K562 (cell line): Measurements from ENCODE around the gene C11orf86. TPM values are rescaled to one million over a fixed set of nuclear protein-coding genes. Genes with fewer than 3 reads are reported as not detected.

Source experiments
- ATAC-seq: fragments of 200-7000 bp; cut with Tn5 transposase; 3 replicates; pipeline ENCODE4 v1.9.1; 2020; ENCODE audit warnings: moderate library complexity
- BruUV-seq: library from RNA; stranded (reverse); fragments of 400-500 nt; replicated peaks from 2 replicates; lab custom pipeline; 2021; lab: Mats Ljungman, UMichigan
- CTCF ChIA-PET: fragments of 300-600 bp; formaldehyde crosslinking; extraction: SDS; loops from one replicate; lab custom pipeline; 2021; ENCODE audit warnings: low intra/inter-chr PET ratio; lab: Yijun Ruan, JAX
- POLR2A ChIA-PET: fragments of 300-600, 350-650 bp; sonication (Branson Sonifier 250); formaldehyde crosslinking; extraction: SDS; loops from one replicate; lab custom pipeline; 2021; ENCODE audit warnings: antibody characterized with exemption, inconsistent platforms; lab: Yijun Ruan, JAX
- DNase-seq, 4 experiments: peaks; one replicate each; pipeline versions ENCODE4 v3.0.0 to v3.0.0-alpha.2; 2011 to 2018; ENCODE audit warnings: low spot score in 3 of 4, mixed read lengths in 3 of 4; ENCODE audit errors: extremely low read depth in 1 of 4
- FAIRE-seq: peaks from 2 replicates; lab custom pipeline; 2011; peaks lifted over from hg19 to GRCh38; lab: Jason Lieb, UNC
- H2AFZ ChIP-seq: 2 replicates; pipeline ENCODE4 v1.6.0; 2011; ENCODE audit warnings: low read depth, low read length, control low read depth, inconsistent platforms
- H3K27ac ChIP-seq: fragments of 200-600 bp; 3 replicates; pipeline ENCODE4 v1.8.0; 2011; ENCODE audit warnings: low read depth, mild to moderate bottlenecking, control low read depth, inconsistent platforms, low read length, moderate library complexity, mixed read lengths; ENCODE audit errors: extremely low read depth
- H3K27me3 ChIP-seq, 2 experiments: fragments of 300-600 bp in 1 of 2; 2 replicates in 1 of 2; 3 replicates in 1 of 2; pipeline versions ENCODE4 v1.6.0 to v1.8.0; 2011; ENCODE audit warnings: inconsistent platforms in 2 of 2, low read length in 2 of 2, mild to moderate bottlenecking in 1 of 2, mixed read lengths in 1 of 2, moderate library complexity in 1 of 2; ENCODE audit not compliant: control insufficient read depth in 2 of 2, insufficient read depth in 2 of 2
- H3K36me3 ChIP-seq: fragments of 300-600 bp; 3 replicates; pipeline ENCODE4 v1.8.0; 2011; ENCODE audit warnings: mild to moderate bottlenecking, low read length, inconsistent platforms; ENCODE audit not compliant: control insufficient read depth, insufficient read depth
- H3K4me1 ChIP-seq, 2 experiments: fragments of 200-600 bp in 1 of 2; replicated peaks in 1 of 2; 2 replicates in 1 of 2; 3 replicates in 1 of 2; pipeline versions ENCODE4 v1.5.1 to v1.8.0; 2011; ENCODE audit warnings: inconsistent platforms in 2 of 2, low read length in 2 of 2, mild to moderate bottlenecking in 1 of 2, mixed read lengths in 1 of 2, moderate library complexity in 1 of 2; ENCODE audit not compliant: control insufficient read depth in 2 of 2, insufficient read depth in 2 of 2
- H3K4me2 ChIP-seq: 2 replicates; pipeline ENCODE4 v1.6.1; 2011; ENCODE audit warnings: low read length, control low read depth, inconsistent platforms, mixed read lengths; ENCODE audit not compliant: insufficient read depth
- H3K4me3 ChIP-seq: fragments of 200-600 bp; sonication (generic), shearing (Covaris generic); 2 replicates; pipeline ENCODE4 v1.5.1; 2016; ENCODE audit warnings: control low read depth, inconsistent platforms
- H3K79me2 ChIP-seq: fragments of 200-600 bp; 3 replicates; pipeline ENCODE4 v1.8.0; 2011; ENCODE audit warnings: low read length, inconsistent platforms; ENCODE audit not compliant: control insufficient read depth, insufficient read depth
- H3K9ac ChIP-seq, 2 experiments: 2 replicates each; pipeline versions ENCODE4 v1.6.0 to v1.6.1; 2011; ENCODE audit warnings: low read depth in 2 of 2, low read length in 2 of 2, control low read depth in 1 of 2, inconsistent platforms in 1 of 2, mild to moderate bottlenecking in 1 of 2, mixed read lengths in 1 of 2; ENCODE audit not compliant: insufficient read depth in 1 of 2
- H3K9me1 ChIP-seq: one replicate; pipeline ENCODE4 v1.6.0; 2011; ENCODE audit warnings: inconsistent platforms, mild to moderate bottlenecking, low read length, moderate library complexity; ENCODE audit not compliant: control insufficient read depth, insufficient read depth
- H3K9me3 ChIP-seq: replicated peaks from 2 replicates; pipeline ENCODE4 v1.5.1; 2011; ENCODE audit warnings: low read depth, low read length, inconsistent platforms; ENCODE audit not compliant: control insufficient read depth, insufficient read depth
- H4K20me1 ChIP-seq: replicated peaks from 2 replicates; pipeline ENCODE4 v1.6.1; 2011; ENCODE audit warnings: low read length, inconsistent platforms, mixed read lengths; ENCODE audit not compliant: control insufficient read depth, insufficient read depth
- CHAMP1 ChIP-seq: fragments of 450-650 bp; IDR thresholded peaks from 2 replicates; pipeline ENCODE4 v1.6.1; 2016; ENCODE audit warnings: mild to moderate bottlenecking
- CREM ChIP-seq: IDR thresholded peaks from 2 replicates; pipeline ENCODE4 v1.6.1; 2014; ENCODE audit warnings: antibody characterized with exemption, low read depth
- CSDE1 ChIP-seq, 2 experiments: fragments of 450-650 bp; IDR thresholded peaks; 2 replicates each; pipeline ENCODE4 v1.6.1; 2016; ENCODE audit warnings: mild to moderate bottlenecking in 1 of 2
- CTCFL ChIP-seq: IDR thresholded peaks from 2 replicates; pipeline ENCODE4 v1.6.1; 2011; ENCODE audit warnings: borderline replicate concordance, low read depth, mild to moderate bottlenecking, moderate library complexity, low read length; ENCODE audit not compliant: insufficient read depth, poor library complexity, severe bottlenecking
- HINFP ChIP-seq: fragments of 450-650 bp; conservative IDR thresholded peaks from 2 replicates; pipeline ENCODE4 v1.6.1; 2016; ENCODE audit warnings: missing genetic modification characterization, low read depth, mild to moderate bottlenecking, control low read depth, missing compliant biosample characterization
- MTA1 ChIP-seq: fragments of 450-650 bp; IDR thresholded peaks from 2 replicates; pipeline ENCODE4 v1.6.1; 2017; ENCODE audit warnings: borderline replicate concordance
- SAFB2 ChIP-seq: fragments of 200-400 bp; formaldehyde crosslinking; IDR thresholded peaks from 2 replicates; pipeline ENCODE4 v1.6.1; 2018; ENCODE audit warnings: borderline replicate concordance, low read length, low read depth, moderate library complexity; ENCODE audit not compliant: severe bottlenecking
- SIRT6 ChIP-seq: IDR thresholded peaks from one replicate; pipeline ENCODE4 v1.6.1; 2012; ENCODE audit warnings: low read depth, mild to moderate bottlenecking, control low read depth, inconsistent platforms, low read length, moderate library complexity
- SMARCA4 ChIP-seq: fragments of 450-650 bp; IDR thresholded peaks from 2 replicates; pipeline ENCODE4 v1.6.1; 2016
- ZBTB26 ChIP-seq: fragments of 450-650 bp; formaldehyde crosslinking; IDR thresholded peaks from 2 replicates; pipeline ENCODE4 v1.4.0; 2022; ENCODE audit warnings: missing genetic modification characterization
- ZKSCAN1 ChIP-seq: fragments of 150-350 bp; IDR thresholded peaks from 2 replicates; pipeline ENCODE4 v1.6.1; 2016; ENCODE audit warnings: low read depth, low read length
- ZKSCAN3 ChIP-seq: fragments of 250-450 bp; sonication (Bioruptor Pico); IDR thresholded peaks from 2 replicates; pipeline ENCODE4 v1.4.0; 2020
- ZNF121 ChIP-seq: sonication (generic); formaldehyde crosslinking; conservative IDR thresholded peaks from 2 replicates; pipeline ENCODE4 v1.8.0; 2022; ENCODE audit warnings: missing genetic modification reagents
- ZNF280A ChIP-seq: fragments of 450-650 bp; IDR thresholded peaks from 2 replicates; pipeline ENCODE4 v1.6.1; 2018; ENCODE audit warnings: mild to moderate bottlenecking, low read depth; ENCODE audit not compliant: partially characterized antibody
- WGBS: fragments of 100-300 bp; shearing (Covaris generic); methylation state at CpG from one replicate; pipeline ENCODE4 v1.1.6; 2016; ENCODE audit warnings: low coverage, mixed read lengths; ENCODE audit not compliant: insufficient coverage; ENCODE audit errors: missing lambda C conversion rate; 5-methylcytosine and 5-hydroxymethylcytosine counted together
- in situ Hi-C: fragments of 300-500 bp; cut with MboI; formaldehyde crosslinking; loops from 4 replicates; pipeline ENCODE4 v1.15.0; 2018; ENCODE audit warnings: inconsistent platforms, mixed read lengths
- intact Hi-C: fragments of 100-400 bp; cut with micrococcal nuclease; formaldehyde crosslinking; loops from 2 replicates; pipeline ENCODE4 v1.14.2; 2022
- polyA plus RNA-seq, 8 experiments: library from polyadenylated mRNA; depleted of rRNA in 4 of 8; stranded (reverse) in 5 of 8; unstranded in 3 of 8; fragments of >200 nt; fragmentation: Nextera tagmentation in 2 of 8; fragmentation: Illumina TruSeq in 1 of 8; extraction: Ambion mirVana in 2 of 8; extraction: Trizol in 1 of 8; gene quantifications; 2 replicates each; pipeline versions ENCODE4 v1.2.1 to v1.2.3, GENCODE V29; 2011 to 2014; ENCODE audit warnings: inconsistent platforms in 1 of 8, missing spikeins in 1 of 8
- total RNA-seq, 7 experiments: library from RNA; depleted of rRNA in 6 of 7; stranded (reverse); fragments of >200 nt in 6 of 7; fragmentation: Illumina TruSeq in 2 of 7; extraction: Trizol in 2 of 7; gene quantifications; 2 replicates each; pipeline versions ENCODE4 v1.2.1 to v1.2.3, GENCODE V29; 2011 to 2021; ENCODE audit warnings: low replicate concordance in 1 of 7

C11orf86 gene
- total and polyA plus RNA-seq, 9 of the 15 experiments (the other 6 are each of a cell fraction or from before 2014, with no cell fraction given) = not detected

- Histone ChIP-seq H3K9me3 (no peaks in the 10 kb centered on the region), H3K9ac (no peak overlapping the region), H3K79me2 (no peaks in the 10 kb centered on the region), H4K20me1 (no peaks in the 10 kb centered on the region), H3K4me3 (no peak overlapping the region), H3K4me2 (no peak overlapping the region), H3K36me3 (no peaks in the 10 kb centered on the region), H3K9me1 (no peaks in the 10 kb centered on the region), H3K27ac (no peak overlapping the region), H3K27me3 (peaks cover 6 to 23% of the 10 kb centered on the region in 2 experiments; a peak in 3 of 5 replicates), H2AFZ (no peak overlapping the region), H3K4me1 (peaks cover 0 to 23% of the 10 kb centered on the region in 2 experiments; a peak in 2 of 5 replicates)
- ChIA-PET POLR2A (interaction anchor here (0.6 to 1.1 kb wide), 3 partner anchors 9 to 18 kb away, joined by 3 read pairs; no protein-coding TSS in a partner anchor), CTCF (no interaction called here)
- intact Hi-C loops (no loop called here), in situ Hi-C loops (no loop called here)
- DNase-seq (no peak), FAIRE-seq (no peak), ATAC-seq (no peak)
- BruUV-seq = no TSS peak
- 33% methylated on average over 5 of the region's 6 CpGs for WGBS
- TF ChIP-seq CTCFL (no peak), ZKSCAN1 (no peak), CSDE1 (IDR thresholded peaks at IDR 0.05) (no peak), ZNF121 (CRISPR knock-in tag) (no peak), CHAMP1 (no peak), HINFP (tag) (no peak), CREM (no peak), SAFB2 (no peak), ZBTB26 (CRISPR knock-in tag) (no peak), MTA1 (no peak), ZKSCAN3 (CRISPR knock-in tag) (no peak), SIRT6 (no peak), SMARCA4 (no peak), ZNF280A (no peak)
Measured at GRCh38 chr11:67023957-67024353, 48.9 kb downstream of the C11orf86 start.
